Stimulated activated CD4-positive, alpha-beta T cell treated with anti-CD3 and anti-CD28 coated beads, Interleukin-1b, Interleukin-23, amount 100 ng/mL, for 4 hours (primary cell): ENCODE measurements around the gene VARS1.
A peak's percentile ranks its signal among the peaks of the same experiment; 100 is the strongest.

Experiments
- DNase-seq, 2 donors: peaks; one replicate each; pipeline ENCODE4 v3.0.0-alpha.2; 2020; ENCODE audit warnings: low read depth in 2 of 2

The VARS1 gene

GRCh38 chr6:31771992-31772358 lies 23.6 kb downstream of the VARS1 start:
- peak in 1 of 2 donors; percentile 23 for DNase-seq

- no peak for DNase-seq
These were observed 24.7 kb downstream of the VARS1 start for GRCh38 chr6:31770860-31771259.

GRCh38 chr6:31769684-31770371 lies 25.7 kb downstream of the VARS1 start:
- DNase-seq, result peak; percentile 70 to 72

- DNase-seq, result no peak
These were observed 26.9 kb downstream of the VARS1 start for GRCh38 chr6:31768363-31769257.

- no peak for DNase-seq
These were observed 28.4 kb downstream of the VARS1 start for GRCh38 chr6:31767096-31767645.

- no peak for DNase-seq
These were observed 29.4 kb downstream of the VARS1 start for GRCh38 chr6:31765910-31766794.

GRCh38 chr6:31765559-31765909 lies 30.0 kb downstream of the VARS1 start:
- DNase-seq, result no peak

GRCh38 chr6:31764198-31764597 lies 31.4 kb downstream of the VARS1 start:
- DNase-seq, result no peak

GRCh38 chr6:31763619-31763940 lies 32.0 kb downstream of the VARS1 start:
- no peak for DNase-seq

- DNase-seq, result no peak
These were observed 32.5 kb downstream of the VARS1 start for GRCh38 chr6:31762878-31763618.

- no peak for DNase-seq
These were observed 33.2 kb downstream of the VARS1 start, which contains the start of gene SAPCD1 for GRCh38 chr6:31762356-31762755. TSS of gene SAPCD1 (plus strand) at chr6:31762656. CDS start at chr6:31763055, 399 bp downstream.

- DNase-seq, result no peak
These were observed 34.2 kb downstream of the VARS1 start for GRCh38 chr6:31761343-31761742.

- no peak for DNase-seq
These were observed 34.8 kb downstream of the VARS1 start for GRCh38 chr6:31760790-31761189.

GRCh38 chr6:31758281-31758680 lies 37.3 kb downstream of the VARS1 start:
- no peak for DNase-seq

GRCh38 chr6:31752739-31753319 lies 42.7 kb downstream of the VARS1 start:
- DNase-seq, result no peak

- no peak for DNase-seq
These were observed 45.0 kb downstream of the VARS1 start for GRCh38 chr6:31750411-31751022.

- no peak for DNase-seq
These were observed 46.1 kb downstream of the VARS1 start for GRCh38 chr6:31749301-31750036.
